Panc1 (cell line): ENCODE results near the gene C17orf50. TPM values are rescaled to one million over a fixed set of nuclear protein-coding genes. Genes with fewer than 3 reads are reported as not detected.

Source experiments
- ATAC-seq: fragments of 200-7000 bp; cut with Tn5 transposase; 2 replicates; pipeline ENCODE4 v1.9.1; 2020; ENCODE audit warnings: mild to moderate bottlenecking, moderate library complexity
- BruUV-seq: library from RNA; stranded (reverse); fragments of 400-500 nt; replicated peaks from 2 replicates; lab custom pipeline; 2021; lab: Mats Ljungman, UMichigan
- CTCF ChIA-PET: fragments of 300-600 bp; sonication (Branson Sonifier 250); formaldehyde crosslinking; loops from one replicate; lab custom pipeline; 2022; ENCODE audit warnings: antibody characterized with exemption; lab: Charles Lee
- POLR2A ChIA-PET: fragments of 300-600 bp; sonication (Branson Sonifier 250); formaldehyde crosslinking; loops from one replicate; lab custom pipeline; 2022; ENCODE audit warnings: antibody characterized with exemption; lab: Charles Lee
- DNase-seq: peaks from one replicate; pipeline ENCODE4 v3.0.0-alpha.2; 2010; ENCODE audit warnings: low read depth, low spot score
- H3K27ac ChIP-seq: 2 replicates; pipeline ENCODE4 v1.5.1; 2011; ENCODE audit warnings: mild to moderate bottlenecking, low read length, inconsistent platforms
- H3K27me3 ChIP-seq: fragments of 200-500 bp; sonication (Bioruptor generic); 2 replicates; pipeline ENCODE4 v1.6.0; 2014; ENCODE audit warnings: low read length, inconsistent platforms; ENCODE audit not compliant: control insufficient read depth, insufficient read depth
- H3K36me3 ChIP-seq: fragments of 200-500 bp; sonication (Bioruptor generic); 2 replicates; pipeline ENCODE4 v1.5.1; 2014; ENCODE audit warnings: inconsistent platforms, mild to moderate bottlenecking, low read length, moderate library complexity; ENCODE audit not compliant: control insufficient read depth, insufficient read depth
- H3K4me1 ChIP-seq: 2 replicates; pipeline ENCODE4 v1.5.1; 2011; ENCODE audit warnings: inconsistent platforms, mild to moderate bottlenecking, low read length, moderate library complexity; ENCODE audit not compliant: control insufficient read depth, insufficient read depth
- H3K4me3 ChIP-seq, 2 experiments: 2 replicates each; pipeline ENCODE4 v1.5.1; 2011 to 2012; ENCODE audit warnings: low read depth in 2 of 2, low read length in 2 of 2, mild to moderate bottlenecking in 2 of 2, inconsistent platforms in 1 of 2, moderate library complexity in 1 of 2
- H3K9me3 ChIP-seq: fragments of 200-500 bp; sonication (Bioruptor generic); 2 replicates; pipeline ENCODE4 v1.5.1; 2014; ENCODE audit warnings: low read depth, mild to moderate bottlenecking, inconsistent platforms, low read length, moderate library complexity; ENCODE audit not compliant: control insufficient read depth, insufficient read depth
- CTCF ChIP-seq: fragments of 450-650 bp; IDR thresholded peaks from 2 replicates; pipeline ENCODE4 v1.5.1; 2017; ENCODE audit warnings: mild to moderate bottlenecking
- POLR2AphosphoS5 ChIP-seq: IDR thresholded peaks from 2 replicates; pipeline ENCODE4 v1.6.1; 2012; ENCODE audit warnings: mild to moderate bottlenecking, low read depth, low read length, moderate library complexity
- REST ChIP-seq, 2 experiments: IDR thresholded peaks; 2 replicates each; pipeline ENCODE4 v1.6.1; 2011 to 2012; ENCODE audit warnings: low read depth in 2 of 2, control low read depth in 1 of 2, low read length in 1 of 2, mild to moderate bottlenecking in 1 of 2, moderate library complexity in 1 of 2; ENCODE audit not compliant: insufficient read depth in 1 of 2
- SIN3A ChIP-seq: IDR thresholded peaks from 2 replicates; pipeline ENCODE4 v1.6.1; 2012; ENCODE audit warnings: low read depth, mild to moderate bottlenecking, low read length, moderate library complexity, borderline replicate concordance; ENCODE audit not compliant: insufficient read depth
- TCF7L2 ChIP-seq: IDR thresholded peaks from 2 replicates; pipeline ENCODE4 v1.6.1; 2011; ENCODE audit warnings: mild to moderate bottlenecking, low read depth, low read length, inconsistent platforms
- in situ Hi-C: cut with HindIII; loops from 2 replicates; pipeline ENCODE4 v1.10.0; 2016; ENCODE audit warnings: low sequenced_read_pairs, low pct_unique_long_range_greater_than_20kb
- intact Hi-C: fragments of 100-400 bp; cut with micrococcal nuclease; formaldehyde crosslinking; loops from one replicate; pipeline ENCODE4 v1.10.0; 2022; ENCODE audit not compliant: unreplicated experiment
- total RNA-seq: library from RNA; stranded (reverse); gene quantifications from one replicate; pipeline ENCODE4 v1.2.1, GENCODE V29; 2021; ENCODE audit not compliant: unreplicated experiment

C17orf50 gene
- total RNA-seq, 1 experiment from 2014 or later: not detected

GRCh38 chr17:35731239-35731916, 29.3 kb upstream of the C17orf50 start, which contains the start of gene RASL10B:
Gene RASL10B (plus strand): TSS chr17:35731639. CDS start chr17:35735185, 3,546 bp downstream.
- no peak for TF ChIP-seq TCF7L2
- no peak; the same call in 1 of the 2 replicates for TF ChIP-seq POLR2AphosphoS5
- TF ChIP-seq REST (IDR thresholded peaks at IDR 0.05; ENCODE audit: insufficient read depth in 1 of 2, low read depth in 2 of 2, low read length in 1 of 2): no peak
- TF ChIP-seq CTCF: no peak
- TF ChIP-seq SIN3A: no peak
- ChIA-PET CTCF (interaction anchor here (0.6 to 2.2 kb wide), 2 partner anchors 16 kb away, joined by 6 to 8 read pairs; no protein-coding TSS in a partner anchor), POLR2A (no interaction called here)
- ATAC-seq (peak; percentile 79), DNase-seq (no peak)
- Histone ChIP-seq H3K27me3 (no peaks in the 10 kb centered on the region), H3K4me1 (peaks cover 7% of the 10 kb centered on the region), H3K9me3 (no peaks in the 10 kb centered on the region), H3K4me3 (peak within 1 kb of the TSS; percentile 51 to 53), H3K36me3 (no peaks in the 10 kb centered on the region), H3K27ac (no peak within 1 kb of the TSS)
- in situ Hi-C loops: no loop called here
- intact Hi-C loops: no loop called here
- BruUV-seq: no TSS peak

- POLR2A ChIA-PET: no interaction called here
- Histone ChIP-seq H3K9me3 (no peaks in the 10 kb centered on the region), H3K27ac (no peak overlapping the region), H3K27me3 (no peaks in the 10 kb centered on the region), H3K4me1 (peaks cover 7% of the 10 kb centered on the region; the same call in 1 of the 2 replicates), H3K36me3 (no peaks in the 10 kb centered on the region), H3K4me3 (peak overlapping the region; percentile 51 to 53)
- in situ Hi-C loops: no loop called here
- ATAC-seq (peak; percentile 14; the same call in 1 of the 2 replicates), DNase-seq (no peak)
- TF ChIP-seq SIN3A: no peak
- TF ChIP-seq CTCF: no peak
- TF ChIP-seq TCF7L2: no peak
- TF ChIP-seq REST (IDR thresholded peaks at IDR 0.05; ENCODE audit: insufficient read depth in 1 of 2, low read depth in 2 of 2, low read length in 1 of 2): no peak
- TF ChIP-seq POLR2AphosphoS5: no peak
- CTCF ChIA-PET: interaction anchor here (0.6 kb wide), 2 partner anchors 17 to 31 kb away, joined by 4 to 6 read pairs; no protein-coding TSS in a partner anchor
- intact Hi-C loops: no loop called here
- BruUV-seq: no TSS peak
Measured at GRCh38 chr17:35731917-35732805, 28.5 kb upstream of the C17orf50 start.
